Panc1 (cell line): Measurements from ENCODE around the gene MLX.

Experiments
- POLR2AphosphoS5 ChIP-seq: IDR thresholded peaks from 2 replicates; pipeline ENCODE4 v1.6.1; 2012; ENCODE audit warnings: mild to moderate bottlenecking, low read depth, low read length, moderate library complexity
- TCF7L2 ChIP-seq: IDR thresholded peaks from 2 replicates; pipeline ENCODE4 v1.6.1; 2011; ENCODE audit warnings: mild to moderate bottlenecking, low read depth, low read length, inconsistent platforms
- TF ChIP-seq, protein P1 (sequence below): fragments of 450-650 bp; IDR thresholded peaks from 2 replicates; pipeline ENCODE4 v1.5.1; 2017; ENCODE audit warnings: mild to moderate bottlenecking
- TF ChIP-seq, protein P2 (sequence below), 2 experiments: IDR thresholded peaks; 2 replicates each; pipeline ENCODE4 v1.6.1; 2011 to 2012; ENCODE audit warnings: low read depth in 2 of 2, control low read depth in 1 of 2, low read length in 1 of 2, mild to moderate bottlenecking in 1 of 2, moderate library complexity in 1 of 2; ENCODE audit not compliant: insufficient read depth in 1 of 2

DNA sequence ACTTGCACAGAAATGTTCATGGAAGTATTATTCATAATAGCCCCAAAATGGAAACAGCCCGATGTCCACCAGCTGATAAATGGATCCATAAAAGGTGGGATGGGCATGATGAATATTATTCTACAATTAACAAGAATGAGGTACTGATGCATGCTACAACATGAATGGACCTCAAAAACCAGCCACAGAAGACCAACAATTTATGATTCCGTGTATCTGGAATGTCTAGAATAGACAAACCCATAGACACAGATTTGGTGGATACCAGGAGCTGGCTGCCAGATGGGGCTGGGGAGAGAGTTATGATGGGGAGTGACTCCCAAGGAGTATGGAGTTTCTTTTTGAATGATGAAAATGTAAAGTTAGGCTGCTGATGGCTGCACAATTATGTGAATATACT, 41.7 kb upstream of the MLX start:
- TF ChIP-seq, protein P1, sequence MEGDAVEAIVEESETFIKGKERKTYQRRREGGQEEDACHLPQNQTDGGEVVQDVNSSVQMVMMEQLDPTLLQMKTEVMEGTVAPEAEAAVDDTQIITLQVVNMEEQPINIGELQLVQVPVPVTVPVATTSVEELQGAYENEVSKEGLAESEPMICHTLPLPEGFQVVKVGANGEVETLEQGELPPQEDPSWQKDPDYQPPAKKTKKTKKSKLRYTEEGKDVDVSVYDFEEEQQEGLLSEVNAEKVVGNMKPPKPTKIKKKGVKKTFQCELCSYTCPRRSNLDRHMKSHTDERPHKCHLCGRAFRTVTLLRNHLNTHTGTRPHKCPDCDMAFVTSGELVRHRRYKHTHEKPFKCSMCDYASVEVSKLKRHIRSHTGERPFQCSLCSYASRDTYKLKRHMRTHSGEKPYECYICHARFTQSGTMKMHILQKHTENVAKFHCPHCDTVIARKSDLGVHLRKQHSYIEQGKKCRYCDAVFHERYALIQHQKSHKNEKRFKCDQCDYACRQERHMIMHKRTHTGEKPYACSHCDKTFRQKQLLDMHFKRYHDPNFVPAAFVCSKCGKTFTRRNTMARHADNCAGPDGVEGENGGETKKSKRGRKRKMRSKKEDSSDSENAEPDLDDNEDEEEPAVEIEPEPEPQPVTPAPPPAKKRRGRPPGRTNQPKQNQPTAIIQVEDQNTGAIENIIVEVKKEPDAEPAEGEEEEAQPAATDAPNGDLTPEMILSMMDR: no peak
- TF ChIP-seq POLR2AphosphoS5 (no peak), TCF7L2 (no peak)
- TF ChIP-seq, protein P2, sequence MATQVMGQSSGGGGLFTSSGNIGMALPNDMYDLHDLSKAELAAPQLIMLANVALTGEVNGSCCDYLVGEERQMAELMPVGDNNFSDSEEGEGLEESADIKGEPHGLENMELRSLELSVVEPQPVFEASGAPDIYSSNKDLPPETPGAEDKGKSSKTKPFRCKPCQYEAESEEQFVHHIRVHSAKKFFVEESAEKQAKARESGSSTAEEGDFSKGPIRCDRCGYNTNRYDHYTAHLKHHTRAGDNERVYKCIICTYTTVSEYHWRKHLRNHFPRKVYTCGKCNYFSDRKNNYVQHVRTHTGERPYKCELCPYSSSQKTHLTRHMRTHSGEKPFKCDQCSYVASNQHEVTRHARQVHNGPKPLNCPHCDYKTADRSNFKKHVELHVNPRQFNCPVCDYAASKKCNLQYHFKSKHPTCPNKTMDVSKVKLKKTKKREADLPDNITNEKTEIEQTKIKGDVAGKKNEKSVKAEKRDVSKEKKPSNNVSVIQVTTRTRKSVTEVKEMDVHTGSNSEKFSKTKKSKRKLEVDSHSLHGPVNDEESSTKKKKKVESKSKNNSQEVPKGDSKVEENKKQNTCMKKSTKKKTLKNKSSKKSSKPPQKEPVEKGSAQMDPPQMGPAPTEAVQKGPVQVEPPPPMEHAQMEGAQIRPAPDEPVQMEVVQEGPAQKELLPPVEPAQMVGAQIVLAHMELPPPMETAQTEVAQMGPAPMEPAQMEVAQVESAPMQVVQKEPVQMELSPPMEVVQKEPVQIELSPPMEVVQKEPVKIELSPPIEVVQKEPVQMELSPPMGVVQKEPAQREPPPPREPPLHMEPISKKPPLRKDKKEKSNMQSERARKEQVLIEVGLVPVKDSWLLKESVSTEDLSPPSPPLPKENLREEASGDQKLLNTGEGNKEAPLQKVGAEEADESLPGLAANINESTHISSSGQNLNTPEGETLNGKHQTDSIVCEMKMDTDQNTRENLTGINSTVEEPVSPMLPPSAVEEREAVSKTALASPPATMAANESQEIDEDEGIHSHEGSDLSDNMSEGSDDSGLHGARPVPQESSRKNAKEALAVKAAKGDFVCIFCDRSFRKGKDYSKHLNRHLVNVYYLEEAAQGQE (IDR thresholded peaks at IDR 0.05; ENCODE audit: insufficient read depth in 1 of 2, low read depth in 2 of 2, low read length in 1 of 2): no peak
